ENCODE data around the gene BCDIN3D. TPM values are rescaled to one million over a fixed set of nuclear protein-coding genes. Genes with fewer than 3 reads are reported as not detected.

Gene BCDIN3D
- total RNA-seq, 1 experiment from 2014 or later, result 4.0 TPM

GRCh38 chr12:49831717-49832116 is 11.2 kb downstream of the BCDIN3D start:
- Mint-ChIP-seq H3K9me3 (ENCODE audit: low read depth, unreplicated experiment) (no peaks in the 10 kb centered on the region), H3K4me3 (ENCODE audit: low read depth, unreplicated experiment) (no peak overlapping the region), H3K27ac (ENCODE audit: unreplicated experiment) (no peak overlapping the region), H3K4me1 (ENCODE audit: low read depth, unreplicated experiment) (peaks cover 24% of the 10 kb centered on the region), H3K36me3 (ENCODE audit: insufficient read depth, unreplicated experiment) (peaks cover 18% of the 10 kb centered on the region), H3K27me3 (ENCODE audit: unreplicated experiment) (no peaks in the 10 kb centered on the region)
- BruUV-seq (replicated peaks), result no TSS peak
- TF ChIP-seq, protein P1, sequence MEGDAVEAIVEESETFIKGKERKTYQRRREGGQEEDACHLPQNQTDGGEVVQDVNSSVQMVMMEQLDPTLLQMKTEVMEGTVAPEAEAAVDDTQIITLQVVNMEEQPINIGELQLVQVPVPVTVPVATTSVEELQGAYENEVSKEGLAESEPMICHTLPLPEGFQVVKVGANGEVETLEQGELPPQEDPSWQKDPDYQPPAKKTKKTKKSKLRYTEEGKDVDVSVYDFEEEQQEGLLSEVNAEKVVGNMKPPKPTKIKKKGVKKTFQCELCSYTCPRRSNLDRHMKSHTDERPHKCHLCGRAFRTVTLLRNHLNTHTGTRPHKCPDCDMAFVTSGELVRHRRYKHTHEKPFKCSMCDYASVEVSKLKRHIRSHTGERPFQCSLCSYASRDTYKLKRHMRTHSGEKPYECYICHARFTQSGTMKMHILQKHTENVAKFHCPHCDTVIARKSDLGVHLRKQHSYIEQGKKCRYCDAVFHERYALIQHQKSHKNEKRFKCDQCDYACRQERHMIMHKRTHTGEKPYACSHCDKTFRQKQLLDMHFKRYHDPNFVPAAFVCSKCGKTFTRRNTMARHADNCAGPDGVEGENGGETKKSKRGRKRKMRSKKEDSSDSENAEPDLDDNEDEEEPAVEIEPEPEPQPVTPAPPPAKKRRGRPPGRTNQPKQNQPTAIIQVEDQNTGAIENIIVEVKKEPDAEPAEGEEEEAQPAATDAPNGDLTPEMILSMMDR (IDR thresholded peaks at IDR 0.05; ENCODE audit: unreplicated experiment), result no peak
- CTCF ChIA-PET, result no interaction called here
- intact Hi-C loops (cut with micrococcal nuclease; ENCODE audit: unreplicated experiment), result no loop called here
- DNase-seq, result no peak

DNA sequence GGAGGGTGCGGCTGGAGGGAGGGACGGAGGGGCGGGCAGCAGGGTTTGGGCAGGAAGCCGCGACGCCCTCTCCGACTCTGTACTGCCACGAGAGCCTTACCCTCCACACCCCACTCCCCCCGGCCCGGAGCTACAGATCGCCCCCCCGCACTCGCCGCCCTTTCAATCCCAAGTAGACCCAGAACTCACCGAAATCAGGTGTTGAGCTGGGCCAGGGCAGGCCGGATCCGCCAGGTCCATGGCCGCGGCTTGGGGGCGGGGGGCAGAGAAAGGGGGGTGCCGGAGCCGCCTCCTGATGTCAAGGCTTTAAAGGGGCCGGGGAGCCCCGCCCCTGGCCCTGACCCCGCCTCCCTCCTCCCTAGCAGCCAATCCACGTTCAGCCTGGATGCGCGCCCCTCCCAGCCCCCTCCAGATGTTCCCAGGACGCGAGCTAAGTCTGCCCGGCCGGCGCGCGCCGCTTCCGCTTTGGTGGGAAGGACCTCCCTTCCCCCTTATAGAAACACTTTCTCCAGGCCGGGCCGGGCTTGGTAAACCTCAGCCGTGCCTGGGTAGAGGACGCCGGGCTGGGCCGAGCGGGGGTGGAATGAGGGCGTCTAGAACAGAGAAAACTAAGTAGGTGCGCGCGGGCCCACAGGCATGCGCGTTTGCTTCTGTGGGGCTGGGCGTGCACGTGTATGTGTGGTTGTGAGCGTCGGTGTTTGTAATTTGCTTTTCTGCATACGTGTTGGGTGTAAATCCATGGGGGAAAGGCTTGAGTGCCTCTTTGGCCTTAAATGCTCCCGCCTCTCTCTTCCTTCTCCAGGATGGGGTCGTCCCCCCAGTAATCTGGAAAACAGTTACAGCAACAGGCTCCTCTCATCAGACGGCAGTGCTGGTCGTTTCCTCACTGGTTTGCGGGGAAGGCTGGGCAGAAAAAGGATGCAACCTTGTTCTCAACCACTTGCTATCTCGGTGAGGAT is 14.5 kb downstream of the BCDIN3D start, which contains the start of gene NCKAP5L:
TSS of gene NCKAP5L (minus strand) at position 281 of the 959 bp plus-strand sequence. CDS start 24,369 bp downstream, outside the sequence.
- H3K36me3 Mint-ChIP-seq (ENCODE audit: insufficient read depth, unreplicated experiment), result peaks cover 18% of the 10 kb centered on the region
- peaks cover 24% of the 10 kb centered on the region for H3K4me1 Mint-ChIP-seq (ENCODE audit: low read depth, unreplicated experiment)
- peak within 1 kb of the TSS; percentile 80 for H3K4me3 Mint-ChIP-seq (ENCODE audit: low read depth, unreplicated experiment)
- intact Hi-C loops (cut with micrococcal nuclease; ENCODE audit: unreplicated experiment), result no loop called here
- TF ChIP-seq, protein P1 (IDR thresholded peaks at IDR 0.05; ENCODE audit: unreplicated experiment), result no peak
- no peaks in the 10 kb centered on the region for H3K27me3 Mint-ChIP-seq (ENCODE audit: unreplicated experiment)
- DNase-seq, result peak; percentile 88
- BruUV-seq (replicated peaks), result TSS peak; percentile 37
- H3K9me3 Mint-ChIP-seq (ENCODE audit: low read depth, unreplicated experiment), result no peaks in the 10 kb centered on the region
- H3K27ac Mint-ChIP-seq (ENCODE audit: unreplicated experiment), result peak within 1 kb of the TSS; percentile 51
- CTCF ChIA-PET, result interaction anchor here (0.6 to 1.0 kb wide), 6 partner anchors 15 to 332 kb away, joined by 3 to 7 read pairs (median 4); partner anchors contain the start of gene BCDIN3D

DNA sequence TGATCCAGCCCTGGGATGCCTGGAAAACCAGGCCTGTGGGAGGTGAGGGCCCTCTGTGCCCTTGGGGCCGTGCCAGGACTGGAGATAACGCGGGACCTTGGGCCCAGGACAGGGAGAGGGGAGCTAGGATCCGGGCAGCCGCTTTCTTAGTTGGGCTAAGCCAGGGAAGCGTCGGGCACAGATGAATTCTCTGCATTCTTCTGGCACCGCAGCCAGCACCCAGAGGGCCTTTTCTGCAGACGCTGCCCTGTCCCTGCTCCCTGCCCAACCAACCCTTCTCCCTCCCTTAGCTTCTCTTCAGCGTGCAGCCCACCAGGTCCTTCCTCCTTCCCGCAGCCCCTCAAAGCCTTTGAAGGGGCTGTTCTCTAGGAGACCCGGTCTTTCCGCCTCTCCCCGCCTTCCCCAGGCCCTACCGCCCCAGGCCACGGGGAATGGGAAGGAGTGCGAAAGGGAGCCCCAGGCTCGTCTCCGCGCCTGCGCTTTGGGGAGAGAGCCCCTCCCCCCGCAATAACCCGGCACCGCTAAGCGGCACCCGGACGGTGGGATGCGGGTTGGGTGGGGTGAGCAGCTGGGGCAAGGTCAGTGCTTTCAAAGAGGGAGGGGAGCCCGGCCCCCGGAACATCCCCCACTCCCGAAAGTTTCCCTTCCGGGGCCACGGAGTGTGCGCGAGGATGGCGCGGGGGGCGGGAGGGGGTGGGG is 15.4 kb downstream of the BCDIN3D start:
- Mint-ChIP-seq H3K4me3 (ENCODE audit: low read depth, unreplicated experiment) (peak overlapping the region; percentile 80), H3K9me3 (ENCODE audit: low read depth, unreplicated experiment) (no peaks in the 10 kb centered on the region), H3K27me3 (ENCODE audit: unreplicated experiment) (no peaks in the 10 kb centered on the region), H3K36me3 (ENCODE audit: insufficient read depth, unreplicated experiment) (peaks cover 18% of the 10 kb centered on the region), H3K4me1 (ENCODE audit: low read depth, unreplicated experiment) (peaks cover 17% of the 10 kb centered on the region), H3K27ac (ENCODE audit: unreplicated experiment) (no peak overlapping the region)
- intact Hi-C loops (cut with micrococcal nuclease; ENCODE audit: unreplicated experiment), result no loop called here
- CTCF ChIA-PET, result interaction anchor here (0.6 to 1.0 kb wide), 5 partner anchors 15 to 333 kb away, joined by 3 to 7 read pairs (median 5); partner anchors contain the start of gene BCDIN3D
- TF ChIP-seq, protein P1 (IDR thresholded peaks at IDR 0.05; ENCODE audit: unreplicated experiment), result no peak
- peak; percentile 58 for DNase-seq
- BruUV-seq (replicated peaks), result no TSS peak

GRCh38 chr12:49827051-49827400 is 15.9 kb downstream of the BCDIN3D start:
- Mint-ChIP-seq H3K27me3 (ENCODE audit: unreplicated experiment) (no peaks in the 10 kb centered on the region), H3K4me1 (ENCODE audit: low read depth, unreplicated experiment) (peaks cover 12% of the 10 kb centered on the region), H3K27ac (ENCODE audit: unreplicated experiment) (no peak overlapping the region), H3K9me3 (ENCODE audit: low read depth, unreplicated experiment) (no peaks in the 10 kb centered on the region), H3K4me3 (ENCODE audit: low read depth, unreplicated experiment) (peak overlapping the region; percentile 80), H3K36me3 (ENCODE audit: insufficient read depth, unreplicated experiment) (peaks cover 18% of the 10 kb centered on the region)
- intact Hi-C loops (cut with micrococcal nuclease; ENCODE audit: unreplicated experiment), result no loop called here
- TF ChIP-seq, protein P1 (IDR thresholded peaks at IDR 0.05; ENCODE audit: unreplicated experiment), result no peak
- CTCF ChIA-PET, result no interaction called here
- DNase-seq, result no peak
- BruUV-seq (replicated peaks), result no TSS peak
